Liver (tissue), 3 donors: ENCODE data around the gene MMS22L.

Experiments used
- TAF1 ChIP-seq: conservative IDR thresholded peaks from 2 replicates; pipeline ENCODE4 v1.6.1; 2016; ENCODE audit warnings: antibody characterized with exemption, mild to moderate bottlenecking
- TF ChIP-seq, protein P1 (sequence below): fragments of 150-350 bp; IDR thresholded peaks from 2 replicates; pipeline ENCODE4 v1.5.1; 2017; ENCODE audit warnings: improper control_type of control experiment, low read depth, low read length; ENCODE audit not compliant: missing input control
- TF ChIP-seq, protein P2 (sequence below): IDR thresholded peaks from 2 replicates; pipeline ENCODE4 v1.6.1; 2016; ENCODE audit warnings: antibody characterized with exemption
- TF ChIP-seq, protein P3 (sequence below): IDR thresholded peaks from 2 replicates; pipeline ENCODE4 v1.6.1; 2016; ENCODE audit warnings: antibody characterized with exemption
- donor health status: healthy.
- donor health status: healthy.

DNA sequence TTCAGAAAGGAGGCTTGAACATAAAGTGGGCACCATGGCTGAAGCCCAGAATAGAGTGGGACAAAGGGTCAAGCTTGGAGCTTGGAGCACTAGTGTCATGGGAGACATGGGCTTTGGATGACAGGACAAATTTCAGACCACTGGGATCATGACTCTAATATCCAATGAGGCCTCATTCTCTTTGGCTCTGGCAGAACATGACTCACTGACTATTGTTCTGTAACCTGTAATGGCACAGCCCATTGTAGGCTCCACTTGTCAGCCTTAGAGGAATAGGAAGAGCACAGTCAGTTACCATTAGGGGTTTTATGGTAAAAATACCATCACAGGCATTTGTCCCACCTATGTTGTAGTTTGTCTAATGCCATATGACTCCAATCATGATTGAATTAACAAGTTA is 34.0 kb upstream of the MMS22L start:
- TF ChIP-seq, protein P1, sequence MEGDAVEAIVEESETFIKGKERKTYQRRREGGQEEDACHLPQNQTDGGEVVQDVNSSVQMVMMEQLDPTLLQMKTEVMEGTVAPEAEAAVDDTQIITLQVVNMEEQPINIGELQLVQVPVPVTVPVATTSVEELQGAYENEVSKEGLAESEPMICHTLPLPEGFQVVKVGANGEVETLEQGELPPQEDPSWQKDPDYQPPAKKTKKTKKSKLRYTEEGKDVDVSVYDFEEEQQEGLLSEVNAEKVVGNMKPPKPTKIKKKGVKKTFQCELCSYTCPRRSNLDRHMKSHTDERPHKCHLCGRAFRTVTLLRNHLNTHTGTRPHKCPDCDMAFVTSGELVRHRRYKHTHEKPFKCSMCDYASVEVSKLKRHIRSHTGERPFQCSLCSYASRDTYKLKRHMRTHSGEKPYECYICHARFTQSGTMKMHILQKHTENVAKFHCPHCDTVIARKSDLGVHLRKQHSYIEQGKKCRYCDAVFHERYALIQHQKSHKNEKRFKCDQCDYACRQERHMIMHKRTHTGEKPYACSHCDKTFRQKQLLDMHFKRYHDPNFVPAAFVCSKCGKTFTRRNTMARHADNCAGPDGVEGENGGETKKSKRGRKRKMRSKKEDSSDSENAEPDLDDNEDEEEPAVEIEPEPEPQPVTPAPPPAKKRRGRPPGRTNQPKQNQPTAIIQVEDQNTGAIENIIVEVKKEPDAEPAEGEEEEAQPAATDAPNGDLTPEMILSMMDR: no peak
- TF ChIP-seq, protein P2, sequence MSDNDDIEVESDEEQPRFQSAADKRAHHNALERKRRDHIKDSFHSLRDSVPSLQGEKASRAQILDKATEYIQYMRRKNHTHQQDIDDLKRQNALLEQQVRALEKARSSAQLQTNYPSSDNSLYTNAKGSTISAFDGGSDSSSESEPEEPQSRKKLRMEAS: no peak
- TF ChIP-seq TAF1: no peak
- TF ChIP-seq, protein P3, sequence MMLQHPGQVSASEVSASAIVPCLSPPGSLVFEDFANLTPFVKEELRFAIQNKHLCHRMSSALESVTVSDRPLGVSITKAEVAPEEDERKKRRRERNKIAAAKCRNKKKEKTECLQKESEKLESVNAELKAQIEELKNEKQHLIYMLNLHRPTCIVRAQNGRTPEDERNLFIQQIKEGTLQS: no peak
